GM12864 (cell line): ENCODE measurements around the gene USO1.
"Not testable (repeated sequence)": the region's sequence is repeated elsewhere in the genome, so short reads cannot be mapped to it uniquely, and the experiment has no call there.

Experiments used
- DNase-seq: peaks from one replicate; pipeline ENCODE4 v3.0.0-alpha.2; 2011; ENCODE audit warnings: low read depth
- H3K4me3 ChIP-seq: 2 replicates; pipeline ENCODE4 v1.5.1; 2011; ENCODE audit warnings: mild to moderate bottlenecking, low read depth, low read length, control low read depth
- TF ChIP-seq, protein P1 (sequence below): IDR thresholded peaks from 2 replicates; pipeline ENCODE4 v1.5.1; 2011; ENCODE audit warnings: low read depth, mild to moderate bottlenecking, moderate library complexity, low read length, control low read depth, inconsistent platforms; ENCODE audit errors: missing control alignments

USO1 gene

GRCh38 chr4:75848171-75848760 is 123.9 kb downstream of the USO1 start:
- TF ChIP-seq, protein P1, sequence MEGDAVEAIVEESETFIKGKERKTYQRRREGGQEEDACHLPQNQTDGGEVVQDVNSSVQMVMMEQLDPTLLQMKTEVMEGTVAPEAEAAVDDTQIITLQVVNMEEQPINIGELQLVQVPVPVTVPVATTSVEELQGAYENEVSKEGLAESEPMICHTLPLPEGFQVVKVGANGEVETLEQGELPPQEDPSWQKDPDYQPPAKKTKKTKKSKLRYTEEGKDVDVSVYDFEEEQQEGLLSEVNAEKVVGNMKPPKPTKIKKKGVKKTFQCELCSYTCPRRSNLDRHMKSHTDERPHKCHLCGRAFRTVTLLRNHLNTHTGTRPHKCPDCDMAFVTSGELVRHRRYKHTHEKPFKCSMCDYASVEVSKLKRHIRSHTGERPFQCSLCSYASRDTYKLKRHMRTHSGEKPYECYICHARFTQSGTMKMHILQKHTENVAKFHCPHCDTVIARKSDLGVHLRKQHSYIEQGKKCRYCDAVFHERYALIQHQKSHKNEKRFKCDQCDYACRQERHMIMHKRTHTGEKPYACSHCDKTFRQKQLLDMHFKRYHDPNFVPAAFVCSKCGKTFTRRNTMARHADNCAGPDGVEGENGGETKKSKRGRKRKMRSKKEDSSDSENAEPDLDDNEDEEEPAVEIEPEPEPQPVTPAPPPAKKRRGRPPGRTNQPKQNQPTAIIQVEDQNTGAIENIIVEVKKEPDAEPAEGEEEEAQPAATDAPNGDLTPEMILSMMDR, result peak; percentile 64
- H3K4me3 ChIP-seq, result not testable (repeated sequence)
- peak; percentile 36 for DNase-seq

DNA sequence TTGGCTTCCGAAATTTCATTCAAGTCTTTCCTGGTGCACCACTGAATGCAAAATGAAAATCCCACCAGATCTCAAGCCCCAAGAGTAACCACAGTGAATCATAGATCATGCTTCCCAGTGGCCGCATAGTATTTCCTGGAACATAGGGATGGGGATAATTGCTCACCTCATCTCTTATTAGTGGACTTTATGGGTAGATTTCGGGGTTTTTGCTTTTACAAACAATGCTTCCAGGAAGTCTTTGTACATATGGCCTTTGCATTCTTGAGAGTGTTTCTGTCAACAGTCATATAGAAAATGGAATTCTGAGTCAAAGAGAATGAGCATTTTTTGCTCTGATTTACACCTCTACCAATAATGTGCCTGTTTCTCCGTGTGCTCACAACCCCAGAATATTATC is 124.5 kb downstream of the USO1 start:
- DNase-seq, result no peak
- TF ChIP-seq, protein P1, result no peak
- H3K4me3 ChIP-seq, result no peak overlapping the region

GRCh38 chr4:75849461-75849860 is 125.1 kb downstream of the USO1 start:
- TF ChIP-seq, protein P1, result no peak
- no peak for DNase-seq
- no peak overlapping the region for H3K4me3 ChIP-seq

GRCh38 chr4:75858721-75859120 is 134.3 kb downstream of the USO1 start:
- no peak overlapping the region for H3K4me3 ChIP-seq
- TF ChIP-seq, protein P1, result no peak
- no peak for DNase-seq

- H3K4me3 ChIP-seq, result no peak overlapping the region
- TF ChIP-seq, protein P1, result no peak
- DNase-seq, result no peak
Observed at GRCh38 chr4:75860606-75861005, 136.2 kb downstream of the USO1 start.
